Astrocyte of the hippocampus (primary cell): ENCODE data around the gene VPS39.
"Not testable (repeated sequence)": the region's sequence is repeated elsewhere in the genome, so short reads cannot be mapped to it uniquely, and the experiment has no call there.

ENCODE experiments used
- DNase-seq: peaks from one replicate; pipeline ENCODE4 v3.0.0; 2011; ENCODE audit warnings: low read depth, low spot score

VPS39 gene

GRCh38 chr15:42207674-42208579 lies at the start of gene VPS39:
Gene VPS39, minus strand, starts transcription at chr15:42208304. Its CDS starts 151 bp downstream, at chr15:42208153.
- peak; percentile 95 for DNase-seq

GRCh38 chr15:42253300-42253699 lies 45.2 kb upstream of the VPS39 start:
- no peak for DNase-seq

- DNase-seq = no peak
Observed at GRCh38 chr15:42240823-42241222, 32.7 kb upstream of the VPS39 start.

- no peak for DNase-seq
Observed at GRCh38 chr15:42239528-42240182, 31.6 kb upstream of the VPS39 start.

- no peak for DNase-seq
Observed at GRCh38 chr15:42233107-42233506, 25.0 kb upstream of the VPS39 start.

GRCh38 chr15:42232606-42233005 lies 24.5 kb upstream of the VPS39 start:
- DNase-seq = no peak

GRCh38 chr15:42231088-42231487 lies 23.0 kb upstream of the VPS39 start:
- DNase-seq = no peak

- DNase-seq = not testable (repeated sequence)
Observed at GRCh38 chr15:42228981-42229380, 20.9 kb upstream of the VPS39 start.

GRCh38 chr15:42228036-42228435 lies 19.9 kb upstream of the VPS39 start:
- DNase-seq = no peak

- DNase-seq = no peak
Observed at GRCh38 chr15:42226648-42227047, 18.5 kb upstream of the VPS39 start.

GRCh38 chr15:42220216-42220615 lies 12.1 kb upstream of the VPS39 start:
- DNase-seq = no peak

GRCh38 chr15:42218953-42219592 lies 11.0 kb upstream of the VPS39 start:
- DNase-seq = no peak

- DNase-seq = no peak
Observed at GRCh38 chr15:42217568-42217967, 9.5 kb upstream of the VPS39 start.

- DNase-seq = no peak
Observed at GRCh38 chr15:42215913-42216829, 8.1 kb upstream of the VPS39 start.

- DNase-seq = no peak
Observed at GRCh38 chr15:42214600-42214999, 6.5 kb upstream of the VPS39 start.

- DNase-seq = no peak
Observed at GRCh38 chr15:42213511-42213910, 5.4 kb upstream of the VPS39 start.

- DNase-seq = no peak
Observed at GRCh38 chr15:42210696-42211095, 2.6 kb upstream of the VPS39 start.

- no peak for DNase-seq
Observed at GRCh38 chr15:42206406-42206805, 1.7 kb downstream of the VPS39 start.

- DNase-seq = peak; percentile 7
Observed at GRCh38 chr15:42203891-42204290, 4.2 kb downstream of the VPS39 start.

- no peak for DNase-seq
Observed at GRCh38 chr15:42202653-42203052, 5.5 kb downstream of the VPS39 start.

GRCh38 chr15:42201801-42202200 lies 6.3 kb downstream of the VPS39 start:
- DNase-seq = no peak
